NCI-H748 (cell line): ENCODE data around the gene PLEKHF1.

Experiments
- DNase-seq: peaks from one replicate; lab custom pipeline; 2025; ENCODE audit not compliant: unreplicated experiment; lab: John Stamatoyannopoulos, UW

PLEKHF1 gene

GRCh38 chr19:29634423-29635130 lies 30.7 kb upstream of the PLEKHF1 start:
- no peak for DNase-seq

- DNase-seq: no peak
Observed at GRCh38 chr19:29635963-29636362, 29.3 kb upstream of the PLEKHF1 start.

GRCh38 chr19:29636553-29637360 lies 28.5 kb upstream of the PLEKHF1 start:
- no peak for DNase-seq

GRCh38 chr19:29639086-29639485 lies 26.2 kb upstream of the PLEKHF1 start:
- DNase-seq: no peak

GRCh38 chr19:29640231-29640630 lies 25.0 kb upstream of the PLEKHF1 start:
- DNase-seq: no peak

GRCh38 chr19:29641597-29641996 lies 23.7 kb upstream of the PLEKHF1 start:
- DNase-seq: no peak

GRCh38 chr19:29643361-29643935 lies 21.8 kb upstream of the PLEKHF1 start:
- no peak for DNase-seq

- DNase-seq: no peak
Observed at GRCh38 chr19:29644210-29644609, 21.1 kb upstream of the PLEKHF1 start.

GRCh38 chr19:29645491-29645867 lies 19.8 kb upstream of the PLEKHF1 start:
- DNase-seq: no peak

- no peak for DNase-seq
Observed at GRCh38 chr19:29645911-29646310, 19.4 kb upstream of the PLEKHF1 start.

- peak; percentile 23 for DNase-seq
Observed at GRCh38 chr19:29650772-29651387, 14.4 kb upstream of the PLEKHF1 start.

- no peak for DNase-seq
Observed at GRCh38 chr19:29651622-29652394, 13.5 kb upstream of the PLEKHF1 start.

- DNase-seq: no peak
Observed at GRCh38 chr19:29653398-29653797, 11.9 kb upstream of the PLEKHF1 start.

- no peak for DNase-seq
Observed at GRCh38 chr19:29655648-29656335, 9.5 kb upstream of the PLEKHF1 start.

GRCh38 chr19:29658221-29658991 lies 6.9 kb upstream of the PLEKHF1 start:
- DNase-seq: no peak

- no peak for DNase-seq
Observed at GRCh38 chr19:29660835-29661234, 4.4 kb upstream of the PLEKHF1 start.

- no peak for DNase-seq
Observed at GRCh38 chr19:29662278-29662603, 3.0 kb upstream of the PLEKHF1 start.

- DNase-seq: no peak
Observed at GRCh38 chr19:29662604-29663404, 2.5 kb upstream of the PLEKHF1 start.
